Endothelial cell of umbilical vein (primary cell): Measurements from ENCODE around the gene PSAPL1. TPM values are rescaled to one million over a fixed set of nuclear protein-coding genes. Genes with fewer than 3 reads are reported as not detected.

Experiments used
- BruUV-seq: library from RNA; stranded (reverse); fragments of 400-500 nt; replicated peaks from 2 replicates; lab custom pipeline; 2021; lab: Mats Ljungman, UMichigan
- CTCF ChIA-PET: fragments of 300-600, 350-600 bp; sonication (Branson Sonifier 250); formaldehyde crosslinking; loops from one replicate; lab custom pipeline; 2021; ENCODE audit warnings: antibody characterized with exemption, inconsistent platforms; lab: Charles Lee
- POLR2A ChIA-PET: fragments of 300-600, 350-600 bp; sonication (Branson Sonifier 250); formaldehyde crosslinking; loops from one replicate; lab custom pipeline; 2021; ENCODE audit warnings: antibody characterized with exemption, inconsistent platforms; lab: Charles Lee
- DNase-seq: peaks from one replicate; pipeline ENCODE4 v3.0.0-alpha.2; 2011; ENCODE audit warnings: low read depth, low spot score
- FAIRE-seq: peaks from 2 replicates; lab custom pipeline; 2011; peaks lifted over from hg19 to GRCh38; lab: Jason Lieb, UNC
- H2AFZ ChIP-seq: 2 replicates; pipeline ENCODE4 v1.6.0; 2012; ENCODE audit warnings: low read depth, low read length, control low read depth, inconsistent platforms
- H3K27ac ChIP-seq: 2 replicates; pipeline ENCODE4 v1.5.1; 2011; ENCODE audit warnings: low read depth, mild to moderate bottlenecking, control low read depth, low read length, moderate library complexity; ENCODE audit not compliant: insufficient read depth
- H3K27me3 ChIP-seq, 2 experiments: 2 replicates each; pipeline versions ENCODE4 v1.6.0 to v1.6.1; 2011; ENCODE audit warnings: low read length in 2 of 2, mixed read lengths in 1 of 2; ENCODE audit not compliant: control insufficient read depth in 2 of 2, insufficient read depth in 2 of 2
- H3K36me3 ChIP-seq, 2 experiments: 2 replicates in 1 of 2; 3 replicates in 1 of 2; pipeline ENCODE4 v1.5.1; 2011; ENCODE audit warnings: low read length in 2 of 2, mild to moderate bottlenecking in 1 of 2, moderate library complexity in 1 of 2; ENCODE audit not compliant: control insufficient read depth in 2 of 2, insufficient read depth in 2 of 2; ENCODE audit errors: extremely low read depth in 1 of 2
- H3K4me1 ChIP-seq: 3 replicates; pipeline ENCODE4 v1.5.1; 2011; ENCODE audit warnings: mild to moderate bottlenecking, low read length; ENCODE audit not compliant: control insufficient read depth, insufficient read depth; ENCODE audit errors: extremely low read depth
- H3K4me2 ChIP-seq: 2 replicates; pipeline ENCODE4 v1.6.1; 2011; ENCODE audit warnings: low read length, control low read depth, mixed read lengths; ENCODE audit not compliant: insufficient read depth
- H3K4me3 ChIP-seq, 3 experiments: fragments of 200-600 bp in 1 of 3; sonication (generic), shearing (Covaris generic) in 1 of 3; replicated peaks in 1 of 3; 2 replicates each; pipeline ENCODE4 v1.5.1; 2011 to 2016; ENCODE audit warnings: control low read depth in 3 of 3, low read length in 3 of 3, mild to moderate bottlenecking in 2 of 3, inconsistent platforms in 1 of 3, low read depth in 1 of 3, moderate library complexity in 1 of 3; ENCODE audit not compliant: insufficient read depth in 1 of 3
- H3K79me2 ChIP-seq: 2 replicates; pipeline ENCODE4 v1.6.0; 2012; ENCODE audit warnings: low read length, inconsistent platforms; ENCODE audit not compliant: control insufficient read depth, insufficient read depth
- H3K9ac ChIP-seq: replicated peaks from 2 replicates; pipeline ENCODE3; 2011; ENCODE audit warnings: low read length, control low read depth; ENCODE audit not compliant: insufficient read depth; ENCODE audit errors: extremely low read depth
- H3K9me1 ChIP-seq: replicated peaks from 3 replicates; pipeline ENCODE4 v1.6.0; 2011; ENCODE audit warnings: mild to moderate bottlenecking, low read length; ENCODE audit not compliant: control insufficient read depth, insufficient read depth; ENCODE audit errors: extremely low read depth
- H3K9me3 ChIP-seq: replicated peaks from 2 replicates; pipeline ENCODE4 v1.5.1; 2012; ENCODE audit warnings: low read length, inconsistent platforms; ENCODE audit not compliant: control insufficient read depth, insufficient read depth
- H4K20me1 ChIP-seq: replicated peaks from 2 replicates; pipeline ENCODE3; 2011; ENCODE audit warnings: mild to moderate bottlenecking, low read length; ENCODE audit not compliant: control insufficient read depth, insufficient read depth; ENCODE audit errors: extremely low read depth
- CTCF ChIP-seq, 2 donors: IDR thresholded peaks; 1 replicate in 1 of 2; 2 replicates in 1 of 2; pipeline ENCODE4 v1.5.1; 2011; ENCODE audit warnings: low read length in 2 of 2, mild to moderate bottlenecking in 2 of 2, moderate library complexity in 2 of 2, control low read depth in 1 of 2, inconsistent platforms in 1 of 2, low read depth in 1 of 2; ENCODE audit not compliant: insufficient read depth in 1 of 2; ENCODE audit errors: extremely low read depth in 1 of 2
- EZH2 ChIP-seq: IDR thresholded peaks from 2 replicates; pipeline ENCODE4 v1.6.1; 2012; ENCODE audit warnings: borderline replicate concordance, low read depth, mild to moderate bottlenecking, moderate library complexity, low read length, inconsistent platforms; ENCODE audit not compliant: severe bottlenecking
- FOS ChIP-seq: IDR thresholded peaks from 2 replicates; pipeline ENCODE4 v1.6.1; 2011; ENCODE audit warnings: mild to moderate bottlenecking, low read length, moderate library complexity, borderline replicate concordance; ENCODE audit not compliant: insufficient read depth
- GATA2 ChIP-seq: IDR thresholded peaks from 2 replicates; pipeline ENCODE4 v1.7.0; 2011; ENCODE audit warnings: low read depth, mild to moderate bottlenecking, moderate library complexity, mixed read lengths, low read length; ENCODE audit not compliant: insufficient read length, insufficient read depth
- JUN ChIP-seq: IDR thresholded peaks from 2 replicates; pipeline ENCODE4 v1.6.1; 2011; ENCODE audit warnings: borderline replicate concordance, low read depth; ENCODE audit not compliant: insufficient read length, insufficient read depth
- MYC ChIP-seq: IDR thresholded peaks from one replicate; pipeline ENCODE4 v1.6.1; 2011; ENCODE audit warnings: mild to moderate bottlenecking, low read depth, low read length
- POLR2A ChIP-seq: IDR thresholded peaks from 2 replicates; pipeline ENCODE4 v1.6.1; 2012; ENCODE audit warnings: low read depth, mild to moderate bottlenecking, control low read depth, low read length
- dilution Hi-C: fragments of 300-500 bp; cut with MboI; formaldehyde crosslinking; loops from one replicate; pipeline ENCODE4 v1.15.0; 2019; ENCODE audit warnings: low sequenced_read_pairs; ENCODE audit not compliant: extremely low pct_ligation_motif_present
- intact Hi-C: fragments of 100-400 bp; cut with micrococcal nuclease; formaldehyde crosslinking; loops from one replicate; pipeline ENCODE4 v1.10.0; 2022
- polyA plus RNA-seq, 4 experiments: library from polyadenylated mRNA; depleted of rRNA in 3 of 4; stranded (reverse) in 3 of 4; unstranded in 1 of 4; fragments of >200 nt; gene quantifications; 2 replicates each; pipeline versions ENCODE4 v1.2.1 to v1.2.3, GENCODE V29; 2011 to 2012; ENCODE audit warnings: missing spikeins in 1 of 4
- total RNA-seq: library from RNA; stranded (reverse); gene quantifications from 2 replicates; pipeline ENCODE4 v1.2.3, GENCODE V29; 2021

The PSAPL1 gene
- total and polyA plus RNA-seq, 2 donors (not counting 3 experiments of a cell fraction or from before 2014, with no cell fraction given), result not detected

GRCh38 chr4:7462509-7462971 is 27.8 kb upstream of the PSAPL1 start:
- ChIA-PET CTCF (no interaction called here), POLR2A (no interaction called here)
- no peak overlapping the region for H3K4me2 ChIP-seq
- BruUV-seq, result no TSS peak
- no peaks in the 10 kb centered on the region for H4K20me1 ChIP-seq
- dilution Hi-C loops (no loop called here), intact Hi-C loops (no loop called here)
- H3K79me2 ChIP-seq, result no peaks in the 10 kb centered on the region
- H3K4me1 ChIP-seq, result no peaks in the 10 kb centered on the region
- H3K9me1 ChIP-seq, result no peaks in the 10 kb centered on the region
- no peaks in the 10 kb centered on the region for H3K36me3 ChIP-seq
- TF ChIP-seq CTCF (IDR thresholded peaks at IDR 0.05; ENCODE audit: extremely low read depth in 1 of 2, insufficient read depth in 1 of 2, low read depth in 1 of 2, low read length in 2 of 2), result no peak
- H3K9ac ChIP-seq, result no peak overlapping the region
- H3K9me3 ChIP-seq, result no peaks in the 10 kb centered on the region
- H3K27ac ChIP-seq, result no peak overlapping the region
- H3K27me3 ChIP-seq, result no peaks in the 10 kb centered on the region
- no peak overlapping the region for H2AFZ ChIP-seq
- FAIRE-seq (no peak), DNase-seq (no peak)
- H3K4me3 ChIP-seq, result no peak overlapping the region

GRCh38 chr4:7461230-7461629 is 26.5 kb upstream of the PSAPL1 start:
- ChIA-PET CTCF (no interaction called here), POLR2A (no interaction called here)
- no TSS peak for BruUV-seq
- Histone ChIP-seq H3K27ac (no peak overlapping the region), H3K9me3 (no peaks in the 10 kb centered on the region), H3K4me3 (no peak overlapping the region), H3K9me1 (no peaks in the 10 kb centered on the region), H4K20me1 (no peaks in the 10 kb centered on the region), H2AFZ (no peak overlapping the region), H3K79me2 (no peaks in the 10 kb centered on the region), H3K4me2 (no peak overlapping the region), H3K27me3 (no peaks in the 10 kb centered on the region), H3K4me1 (no peaks in the 10 kb centered on the region), H3K36me3 (no peaks in the 10 kb centered on the region), H3K9ac (no peak overlapping the region)
- no peak for DNase-seq
- TF ChIP-seq CTCF (IDR thresholded peaks at IDR 0.05; ENCODE audit: extremely low read depth in 1 of 2, insufficient read depth in 1 of 2, low read depth in 1 of 2, low read length in 2 of 2) (no peak), JUN (no peak), FOS (no peak), GATA2 (no peak), POLR2A (no peak), EZH2 (no peak), MYC (no peak)
- intact Hi-C loops (no loop called here), dilution Hi-C loops (no loop called here)
- no peak for FAIRE-seq
